ENCODE measurements around the gene PAFAH1B1.

PAFAH1B1 gene

GRCh38 chr17:2635675-2636074 is 42.2 kb downstream of the PAFAH1B1 start:
- Histone ChIP-seq H3K4me1 (peaks cover 0 to 69% (median 38%) of the 10 kb centered on the region in 4 donors), H3K4me3 (no peak overlapping the region), H3K36me3 (peaks cover 17 to 23% (median 17%) of the 10 kb centered on the region in 3 donors), H3K27ac (no peak overlapping the region), H3K9me3 (no peaks in the 10 kb centered on the region), H3K27me3 (no peaks in the 10 kb centered on the region)
- TF ChIP-seq CTCF (IDR thresholded peaks at IDR 0.05), result no peak
- no peak for DNase-seq
- intact Hi-C loops (cut with DNase I; ENCODE audit: low total_unique reads), result no loop called here

- Histone ChIP-seq H3K4me3 (no peak overlapping the region), H3K9me3 (no peaks in the 10 kb centered on the region), H3K36me3 (peaks cover 17 to 28% (median 17%) of the 10 kb centered on the region in 3 donors), H3K27ac (no peak overlapping the region), H3K4me1 (peaks cover 0 to 63% (median 31%) of the 10 kb centered on the region in 4 donors), H3K27me3 (no peaks in the 10 kb centered on the region)
- TF ChIP-seq CTCF (IDR thresholded peaks at IDR 0.05), result no peak
- intact Hi-C loops (cut with DNase I; ENCODE audit: low total_unique reads), result no loop called here
- DNase-seq, result no peak
Measured at GRCh38 chr17:2636169-2636930, 42.9 kb downstream of the PAFAH1B1 start.

GRCh38 chr17:2637422-2637821 is 44.0 kb downstream of the PAFAH1B1 start:
- H3K9me3 ChIP-seq, result no peaks in the 10 kb centered on the region
- no peaks in the 10 kb centered on the region for H3K27me3 ChIP-seq
- intact Hi-C loops (cut with DNase I; ENCODE audit: low total_unique reads), result no loop called here
- no peak overlapping the region for H3K27ac ChIP-seq
- H3K36me3 ChIP-seq, result peaks cover 17 to 28% (median 22%) of the 10 kb centered on the region in 3 donors
- no peak for DNase-seq
- H3K4me3 ChIP-seq, result no peak overlapping the region
- peaks cover 0 to 52% (median 24%) of the 10 kb centered on the region in 4 donors for H3K4me1 ChIP-seq
- TF ChIP-seq CTCF (IDR thresholded peaks at IDR 0.05), result no peak

GRCh38 chr17:2644971-2645370 is 51.5 kb downstream of the PAFAH1B1 start:
- Histone ChIP-seq H3K27ac (no peak overlapping the region), H3K4me3 (no peak overlapping the region), H3K27me3 (no peaks in the 10 kb centered on the region), H3K4me1 (peaks cover 0 to 26% (median 0%) of the 10 kb centered on the region in 4 donors), H3K36me3 (peaks cover 0 to 19% (median 13%) of the 10 kb centered on the region in 3 donors), H3K9me3 (no peaks in the 10 kb centered on the region)
- no peak for DNase-seq
- intact Hi-C loops (cut with DNase I; ENCODE audit: low total_unique reads), result no loop called here
- TF ChIP-seq CTCF (IDR thresholded peaks at IDR 0.05), result no peak

- no peak overlapping the region for H3K27ac ChIP-seq
- intact Hi-C loops (cut with DNase I; ENCODE audit: low total_unique reads), result no loop called here
- no peak overlapping the region for H3K4me3 ChIP-seq
- H3K9me3 ChIP-seq, result no peaks in the 10 kb centered on the region
- no peaks in the 10 kb centered on the region for H3K27me3 ChIP-seq
- H3K36me3 ChIP-seq, result peaks cover 1 to 17% (median 7%) of the 10 kb centered on the region in 3 donors
- TF ChIP-seq CTCF (IDR thresholded peaks at IDR 0.05), result no peak
- H3K4me1 ChIP-seq, result peaks cover 0 to 42% (median 8%) of the 10 kb centered on the region in 4 donors
- no peak for DNase-seq
Measured at GRCh38 chr17:2647957-2648356, 54.5 kb downstream of the PAFAH1B1 start.
